Activated naive CD8-positive, alpha-beta T cell treated with anti-CD3 and anti-CD28 coated beads, Interleukin-2, amount 50 U/mL, for 24 hours (primary cell): ENCODE results near the gene MCF2L.

Source experiments
- ATAC-seq: fragments of 150-1000 bp; cut with Tn5 transposase; one replicate; pipeline ENCODE4 v1.10.0; 2021
- DNase-seq: peaks from one replicate; pipeline ENCODE4 v3.0.0; 2021
- H3K27ac Mint-ChIP-seq: one replicate; pipeline ENCODE4 v1.8.0; 2021; ENCODE audit warnings: mild to moderate bottlenecking, mixed read lengths
- H3K27me3 Mint-ChIP-seq: one replicate; pipeline ENCODE4 v1.8.0; 2021; ENCODE audit warnings: mixed read lengths
- H3K36me3 Mint-ChIP-seq: one replicate; pipeline ENCODE4 v1.8.0; 2021; ENCODE audit warnings: low read depth, mixed read lengths
- H3K4me1 Mint-ChIP-seq: one replicate; pipeline ENCODE4 v1.8.0; 2021; ENCODE audit warnings: mixed read lengths
- H3K4me3 Mint-ChIP-seq: one replicate; pipeline ENCODE4 v1.8.0; 2021; ENCODE audit warnings: mild to moderate bottlenecking, moderate library complexity, mixed read lengths
- H3K9me3 Mint-ChIP-seq: one replicate; pipeline ENCODE4 v1.8.0; 2021; ENCODE audit warnings: mixed read lengths

Gene MCF2L

GRCh38 chr13:113086991-113087922 lies 118.2 kb downstream of the MCF2L start:
- no peak for DNase-seq
- H3K4me3 Mint-ChIP-seq, result no peak overlapping the region
- no peak overlapping the region for H3K27ac Mint-ChIP-seq
- H3K27me3 Mint-ChIP-seq, result no peaks in the 10 kb centered on the region
- H3K9me3 Mint-ChIP-seq, result no peaks in the 10 kb centered on the region
- H3K36me3 Mint-ChIP-seq, result no peaks in the 10 kb centered on the region
- no peak for ATAC-seq
- no peaks in the 10 kb centered on the region for H3K4me1 Mint-ChIP-seq

DNA sequence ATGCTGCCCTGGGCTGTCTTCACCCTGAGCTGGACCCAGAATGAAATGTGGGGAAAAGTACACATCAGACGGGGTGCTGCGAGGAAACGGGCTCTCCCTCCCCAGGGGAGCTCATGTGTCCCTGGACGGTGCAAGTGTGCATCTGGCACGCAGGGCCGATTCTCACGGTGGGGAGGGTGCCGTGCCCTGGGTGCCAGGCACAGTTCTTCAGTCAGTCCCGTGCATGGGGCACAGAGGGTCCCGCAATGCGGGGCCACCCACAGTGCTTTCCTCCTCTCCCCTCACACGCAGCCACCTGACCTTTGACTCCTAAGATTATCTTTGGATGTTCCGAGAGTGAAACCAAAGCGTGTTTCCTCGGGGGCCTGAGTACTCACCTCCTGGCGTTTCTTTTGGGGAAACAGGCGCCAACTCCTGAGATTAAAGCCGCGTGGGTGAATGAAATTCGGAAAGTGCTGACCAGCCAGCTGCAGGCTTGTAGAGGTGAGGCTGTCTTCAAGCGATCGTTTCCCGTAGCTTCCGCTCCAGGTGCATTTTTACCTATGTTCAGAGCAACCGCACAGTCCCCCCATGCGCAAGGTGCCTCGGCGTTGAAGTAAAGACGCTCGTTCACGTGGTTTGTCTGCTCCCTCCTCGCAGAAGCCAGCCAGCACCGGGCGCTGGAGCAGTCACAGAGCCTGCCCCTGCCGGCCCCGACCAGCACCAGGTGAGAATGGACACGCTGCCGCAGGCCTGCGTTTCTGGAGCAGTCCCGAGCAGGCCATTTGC lies 119.1 kb downstream of the MCF2L start:
- Mint-ChIP-seq H3K4me3 (no peak overlapping the region), H3K36me3 (no peaks in the 10 kb centered on the region), H3K4me1 (no peaks in the 10 kb centered on the region), H3K27me3 (no peaks in the 10 kb centered on the region), H3K27ac (no peak overlapping the region), H3K9me3 (no peaks in the 10 kb centered on the region)
- ATAC-seq (no peak), DNase-seq (no peak)

- Mint-ChIP-seq H3K27ac (no peak overlapping the region), H3K4me1 (no peaks in the 10 kb centered on the region), H3K36me3 (no peaks in the 10 kb centered on the region), H3K4me3 (no peak overlapping the region), H3K27me3 (no peaks in the 10 kb centered on the region), H3K9me3 (no peaks in the 10 kb centered on the region)
- ATAC-seq (no peak), DNase-seq (no peak)
These were observed 119.6 kb downstream of the MCF2L start for GRCh38 chr13:113088691-113089020.

- Mint-ChIP-seq H3K27me3 (no peaks in the 10 kb centered on the region), H3K27ac (no peak overlapping the region), H3K36me3 (no peaks in the 10 kb centered on the region), H3K9me3 (no peaks in the 10 kb centered on the region), H3K4me1 (no peaks in the 10 kb centered on the region), H3K4me3 (no peak overlapping the region)
- no peak for ATAC-seq
- DNase-seq, result no peak
These were observed 120.8 kb downstream of the MCF2L start for GRCh38 chr13:113089693-113090414.

GRCh38 chr13:113090415-113090770 lies 121.4 kb downstream of the MCF2L start:
- Mint-ChIP-seq H3K27ac (no peak overlapping the region), H3K9me3 (no peaks in the 10 kb centered on the region), H3K4me3 (no peak overlapping the region), H3K36me3 (no peaks in the 10 kb centered on the region), H3K27me3 (no peaks in the 10 kb centered on the region), H3K4me1 (no peaks in the 10 kb centered on the region)
- DNase-seq, result no peak
- ATAC-seq, result no peak

DNA sequence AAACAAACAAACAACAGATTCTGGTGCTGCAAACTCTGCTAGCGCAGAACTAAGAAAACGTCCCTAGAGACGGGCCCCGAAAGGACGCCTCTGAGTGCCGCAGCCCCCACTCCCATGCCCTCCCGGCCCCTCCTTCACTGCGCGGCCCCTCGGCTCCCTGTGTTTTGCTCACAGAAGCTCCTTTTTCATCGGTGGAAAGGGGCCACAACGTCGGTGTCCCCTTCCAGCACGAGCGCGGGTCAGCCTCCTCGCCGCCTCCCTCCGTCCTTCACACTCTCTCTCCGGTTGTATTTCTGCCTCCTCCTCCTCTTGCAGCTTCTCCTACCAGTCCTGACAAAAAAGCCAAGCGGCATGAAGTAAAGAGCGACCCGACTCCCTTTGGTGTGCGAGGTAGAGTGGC lies 121.8 kb downstream of the MCF2L start:
- no peaks in the 10 kb centered on the region for H3K27me3 Mint-ChIP-seq
- H3K27ac Mint-ChIP-seq, result no peak overlapping the region
- ATAC-seq (no peak), DNase-seq (no peak)
- H3K4me1 Mint-ChIP-seq, result no peaks in the 10 kb centered on the region
- H3K9me3 Mint-ChIP-seq, result no peaks in the 10 kb centered on the region
- H3K4me3 Mint-ChIP-seq, result no peak overlapping the region
- no peaks in the 10 kb centered on the region for H3K36me3 Mint-ChIP-seq

GRCh38 chr13:113091211-113091771 lies 122.3 kb downstream of the MCF2L start:
- Mint-ChIP-seq H3K27me3 (no peaks in the 10 kb centered on the region), H3K4me3 (no peak overlapping the region), H3K36me3 (no peaks in the 10 kb centered on the region), H3K9me3 (no peaks in the 10 kb centered on the region), H3K4me1 (no peaks in the 10 kb centered on the region), H3K27ac (no peak overlapping the region)
- ATAC-seq (no peak), DNase-seq (no peak)

DNA sequence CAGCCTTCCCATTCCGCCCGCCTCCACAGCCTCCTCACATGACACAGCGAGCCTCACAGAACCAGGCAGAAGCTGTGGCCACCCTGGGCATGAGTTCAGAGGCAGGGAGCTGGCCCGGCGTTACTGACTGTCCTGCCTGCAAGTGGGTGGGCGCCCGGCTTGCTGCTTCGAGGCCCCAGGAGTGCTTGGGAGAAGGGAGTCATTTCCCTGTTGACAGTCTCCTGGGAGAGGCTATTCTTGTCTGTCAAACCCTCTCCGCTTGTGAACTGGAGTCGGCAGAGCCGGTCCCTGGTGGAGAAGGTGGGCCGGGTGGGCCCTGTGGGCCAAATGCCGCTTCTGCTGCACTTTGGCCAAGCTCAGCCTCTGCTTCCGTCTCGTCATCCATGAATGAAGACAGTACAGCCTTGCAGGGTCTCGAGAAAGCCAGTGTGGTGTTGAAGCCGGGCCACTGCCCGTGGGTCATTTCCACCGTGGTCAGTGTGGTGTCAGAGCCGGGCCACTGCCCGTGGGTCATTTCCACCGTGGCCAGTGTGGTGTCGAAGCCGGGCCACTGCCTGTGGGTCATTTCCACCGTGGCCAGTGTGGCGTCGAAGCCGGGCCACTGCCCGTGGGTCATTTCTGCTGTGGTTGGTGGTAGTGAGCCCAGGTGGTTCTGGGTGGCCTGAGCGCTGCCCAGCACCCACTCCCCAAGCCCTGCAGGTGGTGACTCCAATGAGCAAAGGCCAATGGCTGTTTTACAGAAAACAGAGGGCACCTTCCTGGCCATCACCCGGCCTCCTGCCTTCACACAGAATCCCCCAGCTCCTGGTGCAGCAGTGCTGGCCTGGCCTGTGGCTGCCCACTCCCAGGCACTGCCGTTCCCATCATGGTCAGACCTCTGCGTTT lies 123.1 kb downstream of the MCF2L start:
- DNase-seq (no peak), ATAC-seq (no peak)
- Mint-ChIP-seq H3K27me3 (no peaks in the 10 kb centered on the region), H3K36me3 (no peaks in the 10 kb centered on the region), H3K9me3 (no peaks in the 10 kb centered on the region), H3K4me1 (no peaks in the 10 kb centered on the region), H3K4me3 (no peak overlapping the region), H3K27ac (no peak overlapping the region)

DNA sequence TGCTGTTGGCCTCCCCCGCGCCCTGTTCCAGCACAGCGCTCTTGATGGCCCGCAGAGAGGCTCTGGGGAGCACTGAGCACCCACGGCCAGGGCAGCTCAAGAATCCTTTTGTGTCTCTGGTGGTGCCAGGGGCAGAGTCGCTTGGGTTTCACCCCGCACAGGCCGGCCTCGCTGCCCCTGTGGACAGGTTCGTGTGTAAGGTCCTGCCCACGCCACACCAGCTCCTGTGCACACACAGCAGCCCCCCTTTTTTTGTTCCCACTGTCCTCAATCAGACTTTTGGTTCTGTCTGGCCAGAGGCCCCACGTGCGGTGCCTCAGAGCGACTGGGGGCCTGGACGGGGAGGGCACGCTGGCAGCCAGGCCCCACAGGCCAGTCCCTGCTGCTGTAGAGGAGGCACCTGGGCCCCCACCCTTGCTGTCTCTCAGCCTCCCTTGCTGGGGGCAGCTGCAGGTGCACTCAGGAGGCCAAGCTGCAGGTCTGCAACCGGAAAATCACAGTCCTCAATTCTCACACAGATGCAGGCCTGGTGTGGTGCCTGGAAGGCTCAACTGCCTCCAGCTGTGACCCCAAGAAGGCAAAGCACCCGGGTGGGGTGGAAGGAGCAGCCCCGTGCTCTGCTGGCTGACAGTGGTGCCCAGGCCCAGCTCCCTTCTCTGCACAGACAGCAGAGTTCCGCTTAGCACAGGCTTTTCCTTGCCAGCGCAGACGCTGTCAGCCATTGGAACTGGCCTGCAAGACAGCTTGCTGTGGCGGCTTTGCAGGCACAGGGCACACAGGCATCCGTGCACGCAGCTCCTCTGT lies 124.0 kb downstream of the MCF2L start:
- Mint-ChIP-seq H3K4me1 (no peaks in the 10 kb centered on the region), H3K4me3 (no peak overlapping the region), H3K9me3 (no peaks in the 10 kb centered on the region), H3K27ac (no peak overlapping the region), H3K27me3 (no peaks in the 10 kb centered on the region), H3K36me3 (no peaks in the 10 kb centered on the region)
- DNase-seq, result no peak
- no peak for ATAC-seq

DNA sequence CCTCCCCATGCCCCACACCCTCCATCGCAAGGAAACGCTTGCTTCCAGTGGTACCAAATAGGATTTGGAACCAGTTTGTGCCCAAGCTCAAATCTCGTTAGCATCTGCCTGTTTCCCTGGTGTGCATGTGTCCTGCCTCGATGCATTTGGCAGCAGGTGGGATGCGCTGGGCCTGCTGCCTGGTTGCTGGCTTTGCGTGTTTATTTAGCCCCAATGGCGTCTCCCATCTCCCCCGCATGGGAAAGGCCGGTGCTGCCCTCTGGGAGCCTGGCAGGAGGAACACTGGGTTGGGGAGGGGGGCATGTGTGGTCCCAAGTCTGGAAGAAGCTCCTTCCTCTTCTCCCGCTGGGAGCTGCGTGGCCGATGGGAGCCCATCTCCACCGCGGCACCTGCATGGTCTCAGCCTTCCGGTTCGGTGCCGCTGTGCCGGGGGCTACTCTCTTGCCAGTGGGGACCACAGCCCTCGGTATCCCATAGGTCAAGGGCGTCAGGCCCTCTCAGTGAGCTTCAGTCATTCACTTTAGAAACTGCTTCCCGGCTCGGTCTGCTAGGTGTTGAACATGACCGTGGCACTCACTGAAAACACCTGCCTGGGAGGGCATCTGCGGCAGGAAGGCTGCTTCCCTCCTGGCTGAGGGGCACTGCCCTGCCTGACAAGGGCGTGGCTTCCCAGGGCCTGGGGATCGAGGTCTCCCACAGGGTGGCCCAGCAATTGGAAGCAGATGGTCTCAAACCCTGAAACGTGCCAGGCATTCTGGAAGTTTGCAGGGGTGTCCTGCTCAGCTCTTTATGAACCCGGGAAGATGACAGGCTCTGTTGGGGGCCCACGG lies 124.8 kb downstream of the MCF2L start:
- H3K4me1 Mint-ChIP-seq, result no peaks in the 10 kb centered on the region
- DNase-seq (no peak), ATAC-seq (no peak)
- no peaks in the 10 kb centered on the region for H3K36me3 Mint-ChIP-seq
- H3K27me3 Mint-ChIP-seq, result no peaks in the 10 kb centered on the region
- H3K9me3 Mint-ChIP-seq, result no peaks in the 10 kb centered on the region
- H3K27ac Mint-ChIP-seq, result no peak overlapping the region
- no peak overlapping the region for H3K4me3 Mint-ChIP-seq

DNA sequence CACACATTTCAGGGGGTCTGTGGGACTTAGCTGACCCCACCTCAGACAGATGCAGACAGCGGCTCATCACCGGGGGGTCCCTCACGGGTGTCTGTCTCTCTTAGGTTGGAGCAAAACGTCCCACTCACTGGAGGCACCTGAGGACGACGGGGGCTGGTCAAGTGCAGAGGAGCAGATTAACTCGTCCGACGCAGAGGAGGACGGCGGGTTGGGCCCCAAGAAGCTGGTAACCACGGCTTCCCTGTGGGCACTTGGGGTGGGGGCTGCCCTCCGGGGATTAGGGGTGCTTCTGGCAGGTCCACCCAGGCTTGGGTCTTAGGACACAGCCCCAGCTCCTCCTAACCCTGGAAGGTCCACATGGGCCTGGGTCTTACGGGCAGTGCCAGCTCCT lies 125.4 kb downstream of the MCF2L start:
- H3K36me3 Mint-ChIP-seq, result no peaks in the 10 kb centered on the region
- no peak overlapping the region for H3K27ac Mint-ChIP-seq
- ATAC-seq, result no peak
- no peak for DNase-seq
- H3K9me3 Mint-ChIP-seq, result no peaks in the 10 kb centered on the region
- H3K27me3 Mint-ChIP-seq, result no peaks in the 10 kb centered on the region
- no peaks in the 10 kb centered on the region for H3K4me1 Mint-ChIP-seq
- H3K4me3 Mint-ChIP-seq, result no peak overlapping the region

DNA sequence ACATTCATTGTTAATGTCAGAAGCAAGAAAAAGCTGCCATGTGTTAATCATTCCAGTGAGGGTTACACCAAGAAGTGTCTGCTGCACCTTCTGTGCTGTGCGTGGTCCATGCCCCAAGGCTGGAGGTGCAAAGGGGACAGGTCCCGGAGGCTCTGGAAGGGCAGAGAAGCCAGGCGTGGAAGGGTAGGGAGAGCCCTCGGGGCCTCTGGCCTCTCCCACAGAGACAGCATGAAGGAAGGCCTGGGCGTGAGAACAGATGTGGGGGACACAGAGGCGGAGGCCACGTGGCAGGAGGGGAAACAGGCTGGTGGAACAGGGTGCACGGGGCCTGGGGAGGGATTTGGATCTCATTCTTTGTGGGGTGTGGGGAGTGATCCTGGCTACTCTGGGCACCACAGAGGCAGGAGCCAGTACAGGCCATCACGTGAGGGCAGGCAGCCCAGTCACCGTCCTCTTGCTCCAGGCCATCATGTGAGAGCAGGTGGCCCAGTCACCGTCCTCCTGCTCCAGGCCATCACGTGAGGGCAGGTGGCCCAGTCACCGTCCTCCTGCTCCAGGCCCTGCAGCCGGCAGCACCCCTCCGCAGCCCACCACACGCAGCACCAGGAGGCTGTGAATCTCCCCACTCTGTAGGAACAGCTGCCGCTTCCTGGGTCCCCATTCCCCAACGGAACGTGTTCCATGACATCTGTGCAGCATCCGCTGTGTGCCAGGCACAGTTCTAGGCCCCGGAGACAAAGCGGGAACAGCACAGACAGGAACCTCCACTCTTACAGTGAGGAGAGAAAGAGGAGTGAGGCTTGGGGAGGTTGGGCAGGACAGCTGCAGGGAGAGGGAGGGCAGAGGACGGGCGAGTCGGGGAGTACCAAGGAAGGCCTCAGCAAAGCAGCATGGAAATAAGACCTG lies 126.4 kb downstream of the MCF2L start:
- no peaks in the 10 kb centered on the region for H3K27me3 Mint-ChIP-seq
- H3K9me3 Mint-ChIP-seq, result no peaks in the 10 kb centered on the region
- DNase-seq, result no peak
- H3K27ac Mint-ChIP-seq, result no peak overlapping the region
- no peaks in the 10 kb centered on the region for H3K4me1 Mint-ChIP-seq
- H3K36me3 Mint-ChIP-seq, result no peaks in the 10 kb centered on the region
- ATAC-seq, result no peak
- H3K4me3 Mint-ChIP-seq, result no peak overlapping the region
